ENCODE data around the gene HOXA9.

HOXA9 gene

GRCh38 chr7:27200761-27201579 is 35.6 kb upstream of the HOXA9 start:
- TF ChIP-seq CTCF (conservative IDR thresholded peaks at IDR 0.05; ENCODE audit: low read length) = peak; percentile 12; the same call in 1 of the 2 replicates
- H3K4me3 ChIP-seq (ENCODE audit: low read length) = peak overlapping the region; percentile 65
- DNase-seq (ENCODE audit: low read depth) = no peak

DNA sequence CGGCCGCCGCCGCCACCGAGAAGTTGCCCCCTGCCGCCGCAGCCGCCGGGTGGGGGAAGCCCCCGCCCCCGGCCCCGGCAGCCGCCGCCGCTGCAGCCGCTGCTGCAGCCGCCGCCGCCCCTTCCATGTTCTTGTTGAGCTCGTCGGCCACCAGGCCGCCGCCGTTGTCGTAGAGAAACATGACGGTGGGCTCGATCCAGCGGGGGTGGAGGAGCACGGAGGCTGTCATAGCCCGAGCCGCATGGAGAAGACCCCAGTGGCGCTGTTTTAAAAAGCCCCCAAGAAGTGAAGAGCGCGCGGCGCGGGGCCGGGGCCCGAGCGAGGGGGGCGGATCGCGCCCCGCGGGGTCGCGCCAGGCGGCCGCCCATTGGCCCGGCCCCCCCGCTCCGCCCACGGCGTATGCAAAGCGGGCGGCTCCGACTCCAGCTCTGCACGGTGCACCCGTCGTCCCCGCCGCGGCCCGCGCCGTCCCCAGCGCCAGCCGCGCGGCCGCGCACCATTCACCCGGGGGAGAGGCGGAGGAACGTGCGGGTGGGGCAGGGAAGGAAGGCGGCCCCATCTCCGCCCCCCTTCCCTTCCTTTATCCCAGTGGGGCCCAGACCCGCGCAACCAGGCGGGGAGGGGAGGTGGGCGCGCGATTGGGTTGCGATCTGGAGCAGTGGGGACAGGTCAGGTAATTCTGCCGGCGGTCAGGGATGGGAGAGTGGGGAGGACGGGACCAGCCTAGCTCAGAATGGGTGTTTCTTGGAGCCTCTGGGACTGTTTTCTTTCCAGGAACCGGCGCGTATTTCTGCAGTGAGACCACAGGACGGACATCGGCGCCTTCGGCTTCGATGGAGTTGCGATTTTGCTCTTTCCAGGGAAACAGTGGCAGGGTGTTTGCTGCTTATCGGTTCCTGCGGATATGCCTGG is 34.8 kb upstream of the HOXA9 start, which contains the start of gene HOXA13:
HOXA13 (minus strand) TSS at position 243 of the 912 bp plus-strand sequence; CDS start at position 229, 14 bp downstream.
- peak within 1 kb of the TSS; percentile 65 for H3K4me3 ChIP-seq (ENCODE audit: low read length)
- peak; percentile 44 for DNase-seq (ENCODE audit: low read depth)
- no peak for TF ChIP-seq CTCF (conservative IDR thresholded peaks at IDR 0.05; ENCODE audit: low read length)

DNA sequence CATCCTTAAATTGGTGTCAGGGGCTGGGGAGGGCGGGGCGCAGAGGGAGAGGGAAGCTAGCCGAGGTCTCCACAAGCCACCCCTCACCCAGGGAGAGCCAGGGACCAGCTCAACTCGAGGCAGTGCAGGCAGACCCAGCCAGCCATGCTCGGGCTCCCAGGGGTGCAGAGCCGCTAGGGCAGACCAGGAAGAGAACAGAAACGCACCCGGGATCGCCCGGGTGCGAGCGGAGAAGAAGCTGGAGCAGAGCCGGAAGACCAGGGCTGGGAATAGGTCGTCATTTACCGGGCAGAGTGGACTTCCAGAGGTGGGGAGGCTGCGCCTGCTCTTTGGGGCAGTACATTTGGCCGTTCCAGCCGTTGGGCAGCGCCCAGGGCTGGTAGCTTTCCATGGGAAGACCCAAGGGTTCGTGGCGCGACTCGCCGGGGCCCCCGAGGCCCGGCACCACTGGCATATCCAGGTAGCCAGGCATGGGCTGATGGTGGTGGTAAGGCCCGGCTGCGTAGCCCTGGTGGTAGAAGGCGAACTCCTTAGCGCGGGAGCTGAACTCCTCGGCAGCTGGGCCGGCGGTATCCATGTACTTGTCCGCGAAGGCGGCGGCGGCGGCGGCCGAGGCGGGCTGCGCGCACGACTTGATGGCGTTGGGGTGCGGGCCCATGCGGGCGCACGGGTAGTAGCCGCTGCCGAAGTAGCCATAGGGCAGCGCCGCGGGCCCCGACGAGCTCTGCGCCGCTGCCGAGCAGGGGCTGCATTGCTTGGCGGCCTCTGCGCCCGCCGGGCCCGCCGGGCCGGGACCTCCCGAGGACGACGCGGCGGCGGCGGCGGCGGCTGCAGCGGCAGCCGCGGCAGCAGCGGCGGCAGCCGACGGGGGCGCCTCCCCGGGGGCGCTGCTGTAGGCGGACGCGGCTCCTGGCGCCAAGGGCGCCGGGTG is 33.8 kb upstream of the HOXA9 start:
- TF ChIP-seq CTCF (conservative IDR thresholded peaks at IDR 0.05; ENCODE audit: low read length) = no peak
- H3K4me3 ChIP-seq (ENCODE audit: low read length) = peak overlapping the region; percentile 55
- DNase-seq (ENCODE audit: low read depth) = peak; percentile 37

DNA sequence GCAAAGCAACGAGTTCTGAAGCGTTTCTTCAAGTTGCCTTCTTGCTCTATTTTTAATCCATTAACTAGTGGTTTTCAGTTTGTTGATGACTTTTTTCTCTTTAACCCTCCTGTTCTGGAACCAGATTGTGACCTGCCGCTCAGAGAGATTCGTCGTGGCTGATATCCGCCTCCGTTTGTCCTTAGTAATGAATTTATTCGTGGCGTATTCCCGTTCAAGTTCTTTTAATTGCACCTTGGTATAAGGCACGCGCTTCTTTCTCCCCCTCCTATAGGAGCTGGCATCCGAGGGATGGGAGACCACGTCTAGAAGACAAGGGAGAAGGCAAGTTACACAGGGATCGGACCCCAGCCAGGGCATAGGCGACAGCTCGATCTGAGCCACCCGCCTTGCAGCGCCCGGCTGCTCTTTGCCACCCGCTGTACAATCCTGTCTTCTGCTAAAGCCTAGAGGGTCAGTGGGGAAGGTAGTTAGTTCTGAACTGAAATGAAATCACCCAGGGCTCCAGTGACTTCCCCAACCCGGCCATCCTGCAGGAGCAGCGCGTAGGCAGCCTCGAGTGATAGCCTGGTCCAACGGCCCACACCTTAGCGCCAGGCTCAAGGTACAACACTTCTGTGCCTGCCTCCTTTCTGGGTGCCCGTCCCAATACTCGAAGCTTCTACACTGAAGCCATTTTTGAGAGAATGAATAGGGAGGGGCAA is 33.0 kb upstream of the HOXA9 start:
- peak overlapping the region; percentile 55 for H3K4me3 ChIP-seq (ENCODE audit: low read length)
- DNase-seq (ENCODE audit: low read depth) = no peak

GRCh38 chr7:27197137-27198042 is 32.1 kb upstream of the HOXA9 start:
- DNase-seq (ENCODE audit: low read depth) = no peak
- TF ChIP-seq CTCF (conservative IDR thresholded peaks at IDR 0.05; ENCODE audit: low read length) = no peak
- H3K4me3 ChIP-seq (ENCODE audit: low read length) = no peak overlapping the region

More for the DNA sequence above, 33.0 kb upstream of the HOXA9 start:
- no peak for TF ChIP-seq CTCF (conservative IDR thresholded peaks at IDR 0.05; ENCODE audit: low read length)
